Ovary (tissue), 3 donors: ENCODE measurements around the gene ERFE.

Experiments used
- CTCF ChIP-seq, 3 donors: fragments of 450-650 bp in 2 of 3; fragments of 200-600 bp in 1 of 3; IDR thresholded peaks; one replicate each; pipeline versions ENCODE4 v1.5.1 to v1.8.0; 2016 to 2022; ENCODE audit warnings: antibody characterized with exemption in 3 of 3, mild to moderate bottlenecking in 1 of 3
- EP300 ChIP-seq: sonication (generic); formaldehyde crosslinking; IDR thresholded peaks from one replicate; pipeline ENCODE4 v1.6.1; 2017; ENCODE audit warnings: antibody characterized with exemption
- POLR2A ChIP-seq: fragments of 450-650 bp; IDR thresholded peaks from one replicate; pipeline ENCODE4 v1.6.1; 2017; ENCODE audit warnings: antibody characterized with exemption, mild to moderate bottlenecking, moderate library complexity
- donor health status: DM: no; HTN: no; CAD: no.

- no peak for TF ChIP-seq CTCF (IDR thresholded peaks at IDR 0.05)
- no peak for TF ChIP-seq POLR2A
- no peak for TF ChIP-seq EP300
Measured at GRCh38 chr2:238124488-238125126, 34.2 kb upstream of the ERFE start.
